ENCODE measurements around the gene PCBP1.
"Not testable (repeated sequence)": the region's sequence is repeated elsewhere in the genome, so short reads cannot be mapped to it uniquely, and the experiment has no call there.

PCBP1 gene

GRCh38 chr2:70086838-70087701 lies at the start of gene PCBP1:
PCBP1 (plus strand) TSS chr2:70087477; CDS start chr2:70087744, 267 bp downstream.
- peak; percentile 92 for DNase-seq (ENCODE audit: low spot score)

- DNase-seq (ENCODE audit: low spot score): no peak
Observed at GRCh38 chr2:70039366-70039765, 47.9 kb upstream of the PCBP1 start.

- DNase-seq (ENCODE audit: low spot score): no peak
Observed at GRCh38 chr2:70041663-70042062, 45.6 kb upstream of the PCBP1 start.

GRCh38 chr2:70042246-70042645 lies 45.0 kb upstream of the PCBP1 start:
- no peak for DNase-seq (ENCODE audit: low spot score)

- no peak for DNase-seq (ENCODE audit: low spot score)
Observed at GRCh38 chr2:70043252-70043875, 43.9 kb upstream of the PCBP1 start.

- DNase-seq (ENCODE audit: low spot score): no peak
Observed at GRCh38 chr2:70044290-70045040, 42.8 kb upstream of the PCBP1 start.

- no peak for DNase-seq (ENCODE audit: low spot score)
Observed at GRCh38 chr2:70045405-70045804, 41.9 kb upstream of the PCBP1 start.

GRCh38 chr2:70045932-70046331 lies 41.3 kb upstream of the PCBP1 start:
- DNase-seq (ENCODE audit: low spot score): no peak

GRCh38 chr2:70046534-70046933 lies 40.7 kb upstream of the PCBP1 start:
- DNase-seq (ENCODE audit: low spot score): no peak

GRCh38 chr2:70047451-70047850 lies 39.8 kb upstream of the PCBP1 start:
- no peak for DNase-seq (ENCODE audit: low spot score)

GRCh38 chr2:70049255-70049654 lies 38.0 kb upstream of the PCBP1 start:
- DNase-seq (ENCODE audit: low spot score): no peak

GRCh38 chr2:70050631-70051425 lies 36.4 kb upstream of the PCBP1 start:
- DNase-seq (ENCODE audit: low spot score): no peak

GRCh38 chr2:70055259-70055658 lies 32.0 kb upstream of the PCBP1 start:
- DNase-seq (ENCODE audit: low spot score): not testable (repeated sequence)

GRCh38 chr2:70061317-70061716 lies 26.0 kb upstream of the PCBP1 start:
- no peak for DNase-seq (ENCODE audit: low spot score)

- no peak for DNase-seq (ENCODE audit: low spot score)
Observed at GRCh38 chr2:70062270-70062669, 25.0 kb upstream of the PCBP1 start.

- DNase-seq (ENCODE audit: low spot score): no peak
Observed at GRCh38 chr2:70068119-70068518, 19.2 kb upstream of the PCBP1 start.

- DNase-seq (ENCODE audit: low spot score): peak; percentile 82
Observed at GRCh38 chr2:70069049-70069448, 18.2 kb upstream of the PCBP1 start.

GRCh38 chr2:70070542-70071268 lies 16.6 kb upstream of the PCBP1 start:
- DNase-seq (ENCODE audit: low spot score): peak; percentile 85

- DNase-seq (ENCODE audit: low spot score): no peak
Observed at GRCh38 chr2:70073493-70073892, 13.8 kb upstream of the PCBP1 start.

GRCh38 chr2:70078384-70078783 lies 8.9 kb upstream of the PCBP1 start:
- no peak for DNase-seq (ENCODE audit: low spot score)

GRCh38 chr2:70080610-70081200 lies 6.6 kb upstream of the PCBP1 start:
- no peak for DNase-seq (ENCODE audit: low spot score)

Data from kidney tubule cell (primary cell).